ENCODE data around the gene TMPRSS3. TPM values are rescaled to one million over a fixed set of nuclear protein-coding genes. Genes with fewer than 3 reads are reported as not detected.
"Not testable (repeated sequence)": the region's sequence is repeated elsewhere in the genome, so short reads cannot be mapped to it uniquely, and the experiment has no call there.

Gene TMPRSS3
- total RNA-seq, 4 donors from 2014 or later, result 5.0 to 12.6 (median 6.2) TPM

GRCh38 chr21:42409366-42409765 is 13.5 kb upstream of the TMPRSS3 start:
- TF ChIP-seq POLR2A (IDR thresholded peaks at IDR 0.05) (no peak), CTCF (IDR thresholded peaks at IDR 0.05) (no peak)
- H3K4me3 ChIP-seq (replicated peaks in 1 of 3), result no peak overlapping the region
- no peaks in the 10 kb centered on the region for H3K9me3 ChIP-seq
- DNase-seq, result no peak
- no peaks in the 10 kb centered on the region for H3K36me3 ChIP-seq
- peaks cover 0 to 5% of the 10 kb centered on the region in 2 donors for H3K4me1 ChIP-seq
- 80 to 85% methylated on average over 7 of the region's 7 CpGs for WGBS, 2 donors
- intact Hi-C loops (cut with DNase I), result no loop called here
- H3K27ac ChIP-seq, result no peak overlapping the region
- no peaks in the 10 kb centered on the region for H3K27me3 ChIP-seq

- WGBS, 2 donors, result 88 to 89% methylated on average over 5 of the region's 5 CpGs
Observed at GRCh38 chr21:42408718-42409117, 12.9 kb upstream of the TMPRSS3 start.

GRCh38 chr21:42407476-42407875 is 11.6 kb upstream of the TMPRSS3 start:
- H3K4me3 ChIP-seq (replicated peaks in 1 of 3), result no peak overlapping the region
- WGBS, 2 donors, result 84 to 88% methylated on average over 5 of the region's 5 CpGs
- no peak overlapping the region for H3K27ac ChIP-seq
- no peaks in the 10 kb centered on the region for H3K36me3 ChIP-seq
- no peaks in the 10 kb centered on the region for H3K27me3 ChIP-seq
- DNase-seq, result no peak
- no peaks in the 10 kb centered on the region for H3K9me3 ChIP-seq
- intact Hi-C loops (cut with DNase I), result no loop called here
- TF ChIP-seq POLR2A (IDR thresholded peaks at IDR 0.05) (no peak), CTCF (IDR thresholded peaks at IDR 0.05) (no peak)
- peaks cover 0 to 5% of the 10 kb centered on the region in 2 donors for H3K4me1 ChIP-seq

More at GRCh38 chr21:42408718-42409117, 12.9 kb upstream of the TMPRSS3 start:
- H3K4me1 ChIP-seq; H3K27ac ChIP-seq; intact Hi-C loops (cut with DNase I); H3K9me3 ChIP-seq; H3K27me3 ChIP-seq; H3K36me3 ChIP-seq; DNase-seq; H3K4me3 ChIP-seq (replicated peaks in 1 of 3): not testable (repeated sequence)

- no peaks in the 10 kb centered on the region for H3K27me3 ChIP-seq
- no peaks in the 10 kb centered on the region for H3K9me3 ChIP-seq
- intact Hi-C loops (cut with DNase I), result no loop called here
- WGBS, 2 donors, result 86 to 87% methylated on average over 7 of the region's 7 CpGs
- TF ChIP-seq POLR2A (IDR thresholded peaks at IDR 0.05), result no peak
- TF ChIP-seq CTCF (IDR thresholded peaks at IDR 0.05), result no peak
- H3K27ac ChIP-seq, result no peak overlapping the region
- H3K4me1 ChIP-seq, result peaks cover 0 to 4% of the 10 kb centered on the region in 2 donors
- H3K36me3 ChIP-seq, result no peaks in the 10 kb centered on the region
- DNase-seq, result no peak
- H3K4me3 ChIP-seq (replicated peaks in 1 of 3), result no peak overlapping the region
Observed at GRCh38 chr21:42406866-42407265, 11.0 kb upstream of the TMPRSS3 start.

- Histone ChIP-seq H3K9me3 (no peaks in the 10 kb centered on the region), H3K36me3 (no peaks in the 10 kb centered on the region), H3K4me1 (no peaks in the 10 kb centered on the region), H3K27ac (no peak overlapping the region), H3K27me3 (no peaks in the 10 kb centered on the region), H3K4me3 (replicated peaks in 1 of 3) (no peak overlapping the region)
- intact Hi-C loops (cut with DNase I), result no loop called here
- no peak for DNase-seq
- WGBS, 2 donors, result 72 to 91% methylated on average over 10 of the region's 10 CpGs
- TF ChIP-seq POLR2A (IDR thresholded peaks at IDR 0.05) (no peak), CTCF (IDR thresholded peaks at IDR 0.05) (no peak)
Observed at GRCh38 chr21:42406201-42406621, 10.4 kb upstream of the TMPRSS3 start.

All from thyroid gland (tissue), 4 donors.